OCI-LY1 (cell line): ENCODE measurements around the gene RTKN2.

Experiments
- CTCF ChIP-seq: fragments of 200-600 bp; sonication (generic), shearing (Covaris generic); IDR thresholded peaks from 2 replicates; pipeline ENCODE4 v1.5.1; 2017; ENCODE audit warnings: mild to moderate bottlenecking, antibody characterized with exemption, low read length, moderate library complexity, mixed read lengths
- EZH2 ChIP-seq: fragments of 200-600 bp; sonication (generic), shearing (Covaris generic); IDR thresholded peaks from 2 replicates; pipeline ENCODE4 v1.8.0; 2017; ENCODE audit warnings: borderline replicate concordance, mixed run types, mild to moderate bottlenecking, antibody characterized with exemption, low read length, moderate library complexity, mixed read lengths

DNA sequence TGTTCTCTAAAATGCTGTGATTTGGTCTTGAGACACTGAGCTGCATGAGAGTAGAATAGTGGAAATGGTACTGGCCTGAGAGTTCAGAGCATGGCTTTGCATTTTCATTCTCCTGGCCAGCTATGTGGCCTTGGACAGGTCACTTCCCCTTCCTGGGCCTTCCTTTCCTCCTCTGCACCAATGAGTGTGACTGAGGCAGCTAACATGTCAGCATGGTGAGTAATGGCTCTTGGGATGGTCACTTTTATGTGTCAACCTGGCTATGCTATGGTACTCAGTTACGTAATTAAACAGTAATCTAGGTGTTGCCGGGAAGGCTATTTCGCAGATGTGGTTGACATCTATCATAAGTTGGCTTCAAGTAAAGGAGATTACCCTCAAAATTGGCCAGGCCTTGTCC lies 109.3 kb downstream of the RTKN2 start:
- TF ChIP-seq CTCF (no peak), EZH2 (no peak)
